Esophagus muscularis mucosa (tissue), 4 donors: ENCODE data around the gene TAF1B.

Experiments used
- CTCF ChIP-seq, 3 experiments: fragments of 200-600 bp in 2 of 3; fragments of 450-650 bp in 1 of 3; sonication (generic) in 2 of 3; IDR thresholded peaks; one replicate each; pipeline ENCODE4 v1.5.1; 2017 to 2019; ENCODE audit warnings: antibody characterized with exemption in 3 of 3, mild to moderate bottlenecking in 2 of 3, moderate library complexity in 1 of 3
- EP300 ChIP-seq: sonication (generic); formaldehyde crosslinking; IDR thresholded peaks from one replicate; pipeline ENCODE4 v1.6.1; 2017; ENCODE audit warnings: antibody characterized with exemption
- POLR2A ChIP-seq: fragments of 450-650 bp; IDR thresholded peaks from one replicate; pipeline ENCODE4 v1.6.1; 2017; ENCODE audit warnings: antibody characterized with exemption, moderate library complexity, mild to moderate bottlenecking, low read depth

- TF ChIP-seq POLR2A (no peak), CTCF (IDR thresholded peaks at IDR 0.05) (no peak), EP300 (no peak)
Measured at GRCh38 chr2:9806656-9807055, 36.6 kb upstream of the TAF1B start.
